Heart left ventricle (tissue), 13 donors: ENCODE measurements around the gene FAM222A.

Experiments used
- CTCF ChIP-seq, 12 donors: fragments of 200-600 bp; sonication (generic) in 4 of 12; IDR thresholded peaks; one replicate each; pipeline versions ENCODE4 v1.5.0 to v1.8.0; 2018 to 2022; ENCODE audit warnings: antibody characterized with exemption in 12 of 12, mild to moderate bottlenecking in 5 of 12
- POLR2A ChIP-seq, 2 donors: fragments of 450-650 bp; IDR thresholded peaks; one replicate each; pipeline ENCODE4 v1.6.1; 2017; ENCODE audit warnings: antibody characterized with exemption in 2 of 2, mild to moderate bottlenecking in 2 of 2, moderate library complexity in 2 of 2
- donor health status: ischemic (EF 13 %, LVEDD 7.1; RV severe dilation, severe dysfunction).
- donor health status: DM: no; HTN: yes; CAD: no.
- donor health status: DM: no; HTN: no; CAD: no.
- donor health status: ischemic (EF 25% LVEDD 6.9; RV normal size, moderate dysfunction).
- donor health status: ischemic (EF 25% LVEDD 5.7; RV mildly dilated, moderate dysfunction).
- donor health status: ischemic (EF 35%, LVEDD 5.7; RV mildly dilated, moderate dysfunction).
- donor health status: nonischemic (EF 11% LVEDD 7.7; RV severe dilation, severe dysfunction).
- donor health status: DM: yes; HTN: yes; CAD: no.
- donor health status: PGD.
- donor health status: ischemic (EF 29% LVEDD 5.4; RV normal size, mild dysfunction).
- donor health status: nonischemic (EF 23%, LVEDD 6.1; RV moderate dilation, normal function).

- TF ChIP-seq POLR2A (IDR thresholded peaks at IDR 0.05) (no peak), CTCF (IDR thresholded peaks at IDR 0.05) (no peak)
Observed at GRCh38 chr12:109818905-109819500, 105.4 kb downstream of the FAM222A start.
